Measurements from ENCODE around the gene KCNAB3.
"Not testable (repeated sequence)": the region's sequence is repeated elsewhere in the genome, so short reads cannot be mapped to it uniquely, and the experiment has no call there.

Gene KCNAB3

GRCh38 chr17:7929158-7930023 is at the start of gene KCNAB3:
Gene KCNAB3 (minus strand): TSS chr17:7929856. CDS start chr17:7929435, 421 bp downstream.
- Mint-ChIP-seq H3K27me3 (no peaks in the 10 kb centered on the region), H3K4me1 (ENCODE audit: low read depth) (peaks cover 51% of the 10 kb centered on the region), H3K9me3 (no peaks in the 10 kb centered on the region), H3K4me3 (peak within 1 kb of the TSS; percentile 91), H3K36me3 (ENCODE audit: low read depth) (peaks cover 52% of the 10 kb centered on the region), H3K27ac (peak within 1 kb of the TSS; percentile 91)
- intact Hi-C loops (cut with micrococcal nuclease): loop anchor here (5.0 kb wide), 1 partner anchor 42 kb away; the partner anchor contains the start of gene CHD3

- H3K4me1 Mint-ChIP-seq (ENCODE audit: low read depth): peaks cover 13% of the 10 kb centered on the region
- intact Hi-C loops (cut with micrococcal nuclease): no loop called here
- H3K36me3 Mint-ChIP-seq (ENCODE audit: low read depth): peaks cover 10% of the 10 kb centered on the region
- H3K9me3 Mint-ChIP-seq: peaks cover 25% of the 10 kb centered on the region
- no peak overlapping the region for H3K4me3 Mint-ChIP-seq
- no peak overlapping the region for H3K27ac Mint-ChIP-seq
- no peaks in the 10 kb centered on the region for H3K27me3 Mint-ChIP-seq
Measured at GRCh38 chr17:7977805-7978204, 48.1 kb upstream of the KCNAB3 start.

- peaks cover 25% of the 10 kb centered on the region for H3K9me3 Mint-ChIP-seq
- no peaks in the 10 kb centered on the region for H3K27me3 Mint-ChIP-seq
- H3K4me3 Mint-ChIP-seq: no peak overlapping the region
- no peak overlapping the region for H3K27ac Mint-ChIP-seq
- intact Hi-C loops (cut with micrococcal nuclease): no loop called here
- peaks cover 10% of the 10 kb centered on the region for H3K36me3 Mint-ChIP-seq (ENCODE audit: low read depth)
- peaks cover 6% of the 10 kb centered on the region for H3K4me1 Mint-ChIP-seq (ENCODE audit: low read depth)
Measured at GRCh38 chr17:7977039-7977438, 47.4 kb upstream of the KCNAB3 start.

- Mint-ChIP-seq H3K36me3 (ENCODE audit: low read depth) (peaks cover 10% of the 10 kb centered on the region), H3K27me3 (no peaks in the 10 kb centered on the region), H3K4me1 (ENCODE audit: low read depth) (no peaks in the 10 kb centered on the region), H3K27ac (no peak overlapping the region), H3K9me3 (peaks cover 25% of the 10 kb centered on the region), H3K4me3 (no peak overlapping the region)
- intact Hi-C loops (cut with micrococcal nuclease): no loop called here
Measured at GRCh38 chr17:7974638-7975131, 45.0 kb upstream of the KCNAB3 start.

GRCh38 chr17:7972131-7972785 is 42.6 kb upstream of the KCNAB3 start:
- Mint-ChIP-seq H3K9me3 (peaks cover 25% of the 10 kb centered on the region), H3K4me3 (no peak overlapping the region), H3K36me3 (ENCODE audit: low read depth) (peaks cover 10% of the 10 kb centered on the region), H3K27ac (no peak overlapping the region), H3K27me3 (no peaks in the 10 kb centered on the region), H3K4me1 (ENCODE audit: low read depth) (peaks cover under 1% of the 10 kb centered on the region)
- intact Hi-C loops (cut with micrococcal nuclease): no loop called here

GRCh38 chr17:7971651-7972050 is 42.0 kb upstream of the KCNAB3 start:
- intact Hi-C loops (cut with micrococcal nuclease): no loop called here
- Mint-ChIP-seq H3K4me3 (no peak overlapping the region), H3K4me1 (ENCODE audit: low read depth) (peaks cover 7% of the 10 kb centered on the region), H3K27me3 (no peaks in the 10 kb centered on the region), H3K9me3 (peaks cover 25% of the 10 kb centered on the region), H3K27ac (no peak overlapping the region), H3K36me3 (ENCODE audit: low read depth) (peaks cover 10% of the 10 kb centered on the region)

GRCh38 chr17:7969433-7969832 is 39.8 kb upstream of the KCNAB3 start:
- no peak overlapping the region for H3K27ac Mint-ChIP-seq
- H3K4me1 Mint-ChIP-seq (ENCODE audit: low read depth): peaks cover 8% of the 10 kb centered on the region
- peaks cover 2% of the 10 kb centered on the region for H3K36me3 Mint-ChIP-seq (ENCODE audit: low read depth)
- intact Hi-C loops (cut with micrococcal nuclease): no loop called here
- no peaks in the 10 kb centered on the region for H3K27me3 Mint-ChIP-seq
- no peak overlapping the region for H3K4me3 Mint-ChIP-seq
- H3K9me3 Mint-ChIP-seq: peaks cover 6% of the 10 kb centered on the region

GRCh38 chr17:7967751-7968150 is 38.1 kb upstream of the KCNAB3 start:
- Mint-ChIP-seq H3K27me3 (no peaks in the 10 kb centered on the region), H3K27ac (no peak overlapping the region), H3K36me3 (ENCODE audit: low read depth) (no peaks in the 10 kb centered on the region), H3K9me3 (no peaks in the 10 kb centered on the region), H3K4me1 (ENCODE audit: low read depth) (peaks cover 8% of the 10 kb centered on the region), H3K4me3 (no peak overlapping the region)
- intact Hi-C loops (cut with micrococcal nuclease): no loop called here

GRCh38 chr17:7961421-7961820 is 31.8 kb upstream of the KCNAB3 start:
- no peaks in the 10 kb centered on the region for H3K9me3 Mint-ChIP-seq
- H3K4me3 Mint-ChIP-seq: no peak overlapping the region

GRCh38 chr17:7959503-7960253 is 30.0 kb upstream of the KCNAB3 start:
- no peak overlapping the region for H3K4me3 Mint-ChIP-seq
- H3K9me3 Mint-ChIP-seq: no peaks in the 10 kb centered on the region
- no peaks in the 10 kb centered on the region for H3K36me3 Mint-ChIP-seq (ENCODE audit: low read depth)
- H3K27me3 Mint-ChIP-seq: no peaks in the 10 kb centered on the region
- intact Hi-C loops (cut with micrococcal nuclease): no loop called here
- peaks cover 24% of the 10 kb centered on the region for H3K4me1 Mint-ChIP-seq (ENCODE audit: low read depth)
- H3K27ac Mint-ChIP-seq: no peak overlapping the region

More at GRCh38 chr17:7961421-7961820, 31.8 kb upstream of the KCNAB3 start:
- no peaks in the 10 kb centered on the region for H3K36me3 Mint-ChIP-seq (ENCODE audit: low read depth)
- no peak overlapping the region for H3K27ac Mint-ChIP-seq
- no peaks in the 10 kb centered on the region for H3K27me3 Mint-ChIP-seq
- peaks cover 12% of the 10 kb centered on the region for H3K4me1 Mint-ChIP-seq (ENCODE audit: low read depth)
- intact Hi-C loops (cut with micrococcal nuclease): no loop called here

- H3K4me1 Mint-ChIP-seq (ENCODE audit: low read depth): peaks cover 27% of the 10 kb centered on the region
- no peak overlapping the region for H3K4me3 Mint-ChIP-seq
- no peaks in the 10 kb centered on the region for H3K9me3 Mint-ChIP-seq
- H3K27ac Mint-ChIP-seq: peak overlapping the region; percentile 52
- no peaks in the 10 kb centered on the region for H3K36me3 Mint-ChIP-seq (ENCODE audit: low read depth)
- no peaks in the 10 kb centered on the region for H3K27me3 Mint-ChIP-seq
- intact Hi-C loops (cut with micrococcal nuclease): no loop called here
Measured at GRCh38 chr17:7956228-7956965, 26.7 kb upstream of the KCNAB3 start.

- no peaks in the 10 kb centered on the region for H3K36me3 Mint-ChIP-seq (ENCODE audit: low read depth)
- H3K4me1 Mint-ChIP-seq (ENCODE audit: low read depth): peaks cover 29% of the 10 kb centered on the region
- no peak overlapping the region for H3K4me3 Mint-ChIP-seq
- H3K27me3 Mint-ChIP-seq: no peaks in the 10 kb centered on the region
- no peaks in the 10 kb centered on the region for H3K9me3 Mint-ChIP-seq
- H3K27ac Mint-ChIP-seq: no peak overlapping the region
- intact Hi-C loops (cut with micrococcal nuclease): no loop called here
Measured at GRCh38 chr17:7955414-7956227, 26.0 kb upstream of the KCNAB3 start.

GRCh38 chr17:7953266-7953665 is 23.6 kb upstream of the KCNAB3 start:
- Mint-ChIP-seq H3K36me3 (ENCODE audit: low read depth) (peaks cover 22% of the 10 kb centered on the region), H3K4me1 (ENCODE audit: low read depth) (peaks cover 23% of the 10 kb centered on the region)
- H3K4me3 Mint-ChIP-seq; H3K27me3 Mint-ChIP-seq; H3K27ac Mint-ChIP-seq; intact Hi-C loops (cut with micrococcal nuclease); H3K9me3 Mint-ChIP-seq: not testable (repeated sequence)

Data from dendritic cell treated with granulocyte-macrophage colony-stimulating factor and Interleukin-4, amounts not matched to agents 40 ng/mL and 50 ng/mL, for 4 days (primary cell).